SK-N-SH treated with all-trans-retinoic acid at 6 μM for 48 hours (cell line): ENCODE data around the gene VCAN.
A peak's percentile ranks its signal among the peaks of the same experiment; 100 is the strongest.

ENCODE experiments used
- ATAC-seq: fragments of 200-7000 bp; cut with Tn5 transposase; 3 replicates; pipeline ENCODE4 v1.9.1; 2020; ENCODE audit warnings: mild to moderate bottlenecking, moderate library complexity
- ARNTL ChIP-seq: fragments of 450-650 bp; formaldehyde crosslinking; IDR thresholded peaks from 2 replicates; pipeline ENCODE4 v1.5.0; 2020; ENCODE audit warnings: low read depth, mild to moderate bottlenecking, moderate library complexity, borderline replicate concordance
- BACH2 ChIP-seq: fragments of 250-450 bp; sonication (Bioruptor Pico); IDR thresholded peaks from 2 replicates; pipeline ENCODE4 v1.9.0; 2021; ENCODE audit warnings: mild to moderate bottlenecking, borderline replicate concordance
- CREB5 ChIP-seq: fragments of 250-450 bp; sonication (Bioruptor Pico); IDR thresholded peaks from 2 replicates; pipeline ENCODE4 v1.5.1; 2020; ENCODE audit warnings: low read depth, mild to moderate bottlenecking, moderate library complexity
- CSDC2 ChIP-seq: fragments of 250-450 bp; sonication (Bioruptor Pico); IDR thresholded peaks from 2 replicates; pipeline ENCODE4 v1.5.0; 2020; ENCODE audit warnings: mild to moderate bottlenecking, moderate library complexity
- ESRRG ChIP-seq: fragments of 250-450 bp; sonication (Bioruptor Pico); IDR thresholded peaks from 2 replicates; pipeline ENCODE4 v1.6.1; 2021; ENCODE audit warnings: mild to moderate bottlenecking
- GLIS3 ChIP-seq: fragments of 250-450 bp; sonication (Bioruptor Pico); IDR thresholded peaks from 2 replicates; pipeline ENCODE4 v1.5.0; 2020; ENCODE audit warnings: mild to moderate bottlenecking, moderate library complexity
- ISL1 ChIP-seq: fragments of 250-450 bp; sonication (Bioruptor Pico); IDR thresholded peaks from 2 replicates; pipeline ENCODE4 v2.1.2; 2022; ENCODE audit warnings: mild to moderate bottlenecking, moderate library complexity
- PATZ1 ChIP-seq: fragments of 250-450 bp; sonication (Bioruptor Pico); IDR thresholded peaks from 2 replicates; pipeline ENCODE4 v1.8.0; 2020; ENCODE audit warnings: mild to moderate bottlenecking, moderate library complexity, borderline replicate concordance
- PPARA ChIP-seq: fragments of 250-450 bp; sonication (Bioruptor Pico); IDR thresholded peaks from 2 replicates; pipeline ENCODE4 v1.5.0; 2020; ENCODE audit warnings: mild to moderate bottlenecking, borderline replicate concordance
- SNAI2 ChIP-seq: fragments of 250-450 bp; sonication (Bioruptor Pico); IDR thresholded peaks from 2 replicates; pipeline ENCODE4 v1.5.0; 2020; ENCODE audit warnings: mild to moderate bottlenecking, moderate library complexity
- TCF4 ChIP-seq: fragments of 250-450 bp; sonication (Bioruptor Pico); IDR thresholded peaks from 2 replicates; pipeline ENCODE4 v1.8.0; 2021; ENCODE audit warnings: mild to moderate bottlenecking, moderate library complexity, borderline replicate concordance
- ZC3H10 ChIP-seq: fragments of 250-450 bp; sonication (Bioruptor Pico); IDR thresholded peaks from 2 replicates; pipeline ENCODE4 v1.5.1; 2021; ENCODE audit warnings: mild to moderate bottlenecking, moderate library complexity
- ZFP3 ChIP-seq: fragments of 250-450 bp; sonication (Bioruptor Pico); IDR thresholded peaks from 2 replicates; pipeline ENCODE4 v1.5.0; 2020; ENCODE audit warnings: mild to moderate bottlenecking, moderate library complexity
- ZFP30 ChIP-seq: fragments of 450-650 bp; formaldehyde crosslinking; IDR thresholded peaks from 2 replicates; pipeline ENCODE4 v1.5.0; 2022; ENCODE audit warnings: mild to moderate bottlenecking, moderate library complexity
- ZNF70 ChIP-seq: fragments of 450-650 bp; formaldehyde crosslinking; IDR thresholded peaks from 2 replicates; pipeline ENCODE4 v1.5.0; 2020; ENCODE audit warnings: mild to moderate bottlenecking, moderate library complexity
- ZNF8 ChIP-seq: fragments of 450-650 bp; formaldehyde crosslinking; IDR thresholded peaks from 2 replicates; pipeline ENCODE4 v1.5.0; 2020; ENCODE audit warnings: mild to moderate bottlenecking, moderate library complexity
- TF ChIP-seq, protein P1 (sequence below): fragments of 250-450 bp; sonication (Bioruptor Pico); IDR thresholded peaks from 2 replicates; pipeline ENCODE4 v1.5.1; 2021; ENCODE audit warnings: mild to moderate bottlenecking, moderate library complexity
- TF ChIP-seq, protein P2 (sequence below): fragments of 250-450 bp; sonication (Bioruptor Pico); IDR thresholded peaks from 2 replicates; pipeline ENCODE4 v1.8.0; 2021; ENCODE audit warnings: low read depth, mild to moderate bottlenecking, moderate library complexity, borderline replicate concordance

VCAN gene

DNA sequence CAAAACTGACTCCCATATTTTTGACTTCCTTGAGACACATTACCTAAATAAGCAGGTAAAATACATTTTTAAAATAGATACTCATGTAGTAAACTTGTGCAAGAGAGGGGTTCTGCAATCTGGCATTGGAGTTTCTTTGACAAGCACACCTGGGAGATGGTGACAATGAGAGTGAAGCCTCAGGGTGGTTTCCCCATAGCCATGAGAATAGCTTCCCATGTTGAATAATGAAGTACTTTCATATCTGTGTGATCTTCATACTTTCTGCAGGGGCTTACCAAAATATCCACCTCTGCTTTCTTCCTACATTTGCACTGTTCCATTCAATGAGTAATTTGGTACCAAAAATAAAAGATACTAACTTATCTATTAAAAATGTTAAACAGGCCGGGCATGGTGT is 44.7 kb upstream of the VCAN start (continued):
- TF ChIP-seq PATZ1 (CRISPR knock-in tag) (no peak), ZC3H10 (CRISPR knock-in tag) (no peak), CREB5 (CRISPR knock-in tag) (no peak)

DNA sequence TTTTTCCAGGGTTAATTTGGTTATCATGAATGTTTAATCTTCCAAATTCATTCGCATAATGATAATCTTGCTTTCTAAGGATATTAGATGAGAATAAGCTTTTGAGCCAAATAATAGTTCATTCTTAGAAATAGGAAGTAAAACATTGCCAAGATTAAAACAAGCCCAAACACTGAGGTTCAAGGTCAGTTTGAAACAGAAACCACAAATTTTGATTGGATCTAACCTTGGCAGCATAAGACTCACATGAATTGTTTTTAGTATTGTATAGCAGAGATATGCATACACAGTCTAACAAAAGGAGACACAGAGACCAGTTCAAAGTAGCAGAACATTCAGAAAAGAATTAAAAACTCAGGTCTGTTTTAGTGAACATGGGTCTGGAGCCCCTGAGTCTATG is 43.4 kb upstream of the VCAN start:
- TF ChIP-seq ZC3H10 (CRISPR knock-in tag), result no peak
- no peak for TF ChIP-seq PPARA (CRISPR knock-in tag)
- TF ChIP-seq SNAI2, result no peak
- TF ChIP-seq ZFP3 (CRISPR knock-in tag), result no peak
- no peak for TF ChIP-seq ZNF8 (CRISPR knock-in tag)
- TF ChIP-seq CREB5 (CRISPR knock-in tag), result no peak
- TF ChIP-seq, protein P1, sequence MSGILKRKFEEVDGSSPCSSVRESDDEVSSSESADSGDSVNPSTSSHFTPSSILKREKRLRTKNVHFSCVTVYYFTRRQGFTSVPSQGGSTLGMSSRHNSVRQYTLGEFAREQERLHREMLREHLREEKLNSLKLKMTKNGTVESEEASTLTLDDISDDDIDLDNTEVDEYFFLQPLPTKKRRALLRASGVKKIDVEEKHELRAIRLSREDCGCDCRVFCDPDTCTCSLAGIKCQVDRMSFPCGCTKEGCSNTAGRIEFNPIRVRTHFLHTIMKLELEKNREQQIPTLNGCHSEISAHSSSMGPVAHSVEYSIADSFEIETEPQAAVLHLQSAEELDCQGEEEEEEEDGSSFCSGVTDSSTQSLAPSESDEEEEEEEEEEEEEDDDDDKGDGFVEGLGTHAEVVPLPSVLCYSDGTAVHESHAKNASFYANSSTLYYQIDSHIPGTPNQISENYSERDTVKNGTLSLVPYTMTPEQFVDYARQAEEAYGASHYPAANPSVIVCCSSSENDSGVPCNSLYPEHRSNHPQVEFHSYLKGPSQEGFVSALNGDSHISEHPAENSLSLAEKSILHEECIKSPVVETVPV (CRISPR knock-in tag), result no peak
- TF ChIP-seq ISL1 (CRISPR knock-in tag), result no peak
- no peak for TF ChIP-seq ARNTL (CRISPR knock-in tag)
- no peak for TF ChIP-seq PATZ1 (CRISPR knock-in tag)
- no peak for TF ChIP-seq ZNF70 (CRISPR knock-in tag)
- TF ChIP-seq, all 23 proteins: peak for 0
- no peak for ATAC-seq

DNA sequence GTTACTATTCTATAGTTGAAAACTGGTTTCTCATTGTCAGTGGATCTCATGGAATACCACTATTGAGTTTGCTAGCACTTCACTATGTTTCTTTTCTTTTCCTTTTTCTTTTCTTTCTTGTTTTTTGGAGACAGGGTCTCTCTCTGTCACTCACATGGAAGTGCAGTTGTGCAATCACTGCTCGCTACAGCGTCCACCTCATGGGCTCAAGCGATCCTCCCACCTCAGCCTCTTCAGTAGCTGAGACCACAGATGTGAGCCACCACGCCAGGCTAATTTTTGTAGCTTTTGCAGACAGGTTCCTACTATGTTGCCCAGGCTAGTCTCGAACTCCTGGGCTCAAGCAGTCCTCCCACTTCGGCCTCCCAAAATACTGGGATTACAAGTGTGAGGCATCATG is 42.7 kb upstream of the VCAN start:
- ATAC-seq, result no peak
- no peak for TF ChIP-seq ESRRG (CRISPR knock-in tag)
- TF ChIP-seq PPARA (CRISPR knock-in tag), result no peak
- no peak for TF ChIP-seq TCF4 (CRISPR knock-in tag)
- no peak for TF ChIP-seq BACH2 (CRISPR knock-in tag)
- TF ChIP-seq, protein P1 (CRISPR knock-in tag), result no peak
- TF ChIP-seq SNAI2, result no peak
- no peak for TF ChIP-seq GLIS3 (CRISPR knock-in tag)

GRCh38 chr5:83430130-83431010 is 41.2 kb upstream of the VCAN start:
- ATAC-seq, result peak; percentile 89
- TF ChIP-seq ZFP30 (CRISPR knock-in tag) (no peak), CREB5 (CRISPR knock-in tag) (no peak), PPARA (CRISPR knock-in tag) (no peak), CSDC2 (CRISPR knock-in tag) (no peak), BACH2 (CRISPR knock-in tag) (no peak)
- TF ChIP-seq, protein P1 (CRISPR knock-in tag), result no peak
- TF ChIP-seq, protein P2, sequence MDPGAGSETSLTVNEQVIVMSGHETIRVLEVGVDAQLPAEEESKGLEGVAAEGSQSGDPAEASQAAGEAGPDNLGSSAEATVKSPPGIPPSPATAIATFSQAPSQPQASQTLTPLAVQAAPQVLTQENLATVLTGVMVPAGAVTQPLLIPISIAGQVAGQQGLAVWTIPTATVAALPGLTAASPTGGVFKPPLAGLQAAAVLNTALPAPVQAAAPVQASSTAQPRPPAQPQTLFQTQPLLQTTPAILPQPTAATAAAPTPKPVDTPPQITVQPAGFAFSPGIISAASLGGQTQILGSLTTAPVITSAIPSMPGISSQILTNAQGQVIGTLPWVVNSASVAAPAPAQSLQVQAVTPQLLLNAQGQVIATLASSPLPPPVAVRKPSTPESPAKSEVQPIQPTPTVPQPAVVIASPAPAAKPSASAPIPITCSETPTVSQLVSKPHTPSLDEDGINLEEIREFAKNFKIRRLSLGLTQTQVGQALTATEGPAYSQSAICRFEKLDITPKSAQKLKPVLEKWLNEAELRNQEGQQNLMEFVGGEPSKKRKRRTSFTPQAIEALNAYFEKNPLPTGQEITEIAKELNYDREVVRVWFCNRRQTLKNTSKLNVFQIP (CRISPR knock-in tag), result no peak
